MM.1S (cell line): ENCODE measurements around the gene KRT8.

Experiments
- DNase-seq: peaks from one replicate; pipeline ENCODE4 v3.0.0-alpha.2; 2015
- H2AFZ ChIP-seq: fragments of 300-600 bp; sonication (generic); 2 replicates; pipeline ENCODE4 v1.6.0; 2016; ENCODE audit warnings: antibody characterized with exemption, low read length
- H3F3A ChIP-seq: fragments of 300-600 bp; sonication (generic); 2 replicates; pipeline ENCODE4 v1.6.1; 2016; ENCODE audit warnings: mild to moderate bottlenecking, antibody characterized with exemption, low read length, moderate library complexity, mixed read lengths; ENCODE audit not compliant: insufficient read depth
- H3K27ac ChIP-seq: fragments of 300-600 bp; sonication (generic); 2 replicates; pipeline ENCODE4 v1.5.1; 2016; ENCODE audit warnings: mild to moderate bottlenecking, low read length
- H3K27me3 ChIP-seq: fragments of 300-600 bp; sonication (generic); replicated peaks from 2 replicates; pipeline ENCODE4 v1.6.0; 2016; ENCODE audit warnings: low read length; ENCODE audit not compliant: insufficient read depth
- H3K36me3 ChIP-seq: fragments of 300-600 bp; sonication (generic); replicated peaks from 2 replicates; pipeline ENCODE4 v1.6.1; 2016; ENCODE audit warnings: mild to moderate bottlenecking, low read length, mixed read lengths; ENCODE audit not compliant: insufficient read depth
- H3K4me1 ChIP-seq: fragments of 300-600 bp; sonication (generic); 2 replicates; pipeline ENCODE4 v1.6.1; 2016; ENCODE audit warnings: low read length, mixed read lengths
- H3K4me2 ChIP-seq: fragments of 300-600 bp; sonication (generic); 2 replicates; pipeline ENCODE4 v1.6.0; 2016; ENCODE audit warnings: low read depth, low read length
- H3K4me3 ChIP-seq: fragments of 300-600 bp; sonication (generic); 2 replicates; pipeline ENCODE4 v1.5.1; 2016; ENCODE audit warnings: low read length, mixed read lengths
- H3K79me2 ChIP-seq: fragments of 300-600 bp; sonication (generic); 2 replicates; pipeline ENCODE4 v1.6.1; 2016; ENCODE audit warnings: mixed run types, low read length, mixed read lengths
- H3K9ac ChIP-seq: fragments of 300-600 bp; sonication (generic); 2 replicates; pipeline ENCODE4 v1.6.1; 2016; ENCODE audit warnings: low read length, mixed read lengths
- H3K9me2 ChIP-seq: fragments of 300-600 bp; sonication (generic); replicated peaks from 2 replicates; pipeline ENCODE4 v1.6.1; 2016; ENCODE audit warnings: mild to moderate bottlenecking, low read length, mixed read lengths; ENCODE audit not compliant: insufficient read depth
- H3K9me3 ChIP-seq: fragments of 300-600 bp; sonication (generic); replicated peaks from 2 replicates; pipeline ENCODE4 v1.6.1; 2016; ENCODE audit warnings: mild to moderate bottlenecking, low read length, mixed read lengths; ENCODE audit not compliant: insufficient read depth
- H4K20me1 ChIP-seq: fragments of 300-600 bp; sonication (generic); 2 replicates; pipeline ENCODE4 v1.6.1; 2016; ENCODE audit warnings: mild to moderate bottlenecking, low read length, moderate library complexity, mixed read lengths; ENCODE audit not compliant: insufficient read depth
- CTCF ChIP-seq: fragments of 300-600 bp; sonication (generic); IDR thresholded peaks from 2 replicates; pipeline ENCODE4 v1.5.1; 2016; ENCODE audit warnings: antibody characterized with exemption, low read length, mixed read lengths
- EZH2 ChIP-seq: fragments of 300-600 bp; sonication (generic); optimal IDR thresholded peaks from 2 replicates; pipeline ENCODE3; 2017; ENCODE audit warnings: low read depth, mild to moderate bottlenecking, antibody characterized with exemption, low read length, mixed read lengths
- EZH2phosphoT487 ChIP-seq: fragments of 300-600 bp; sonication (generic); IDR thresholded peaks from 2 replicates; pipeline ENCODE4 v1.6.1; 2018; ENCODE audit warnings: antibody characterized with exemption, low read length

Gene KRT8

DNA sequence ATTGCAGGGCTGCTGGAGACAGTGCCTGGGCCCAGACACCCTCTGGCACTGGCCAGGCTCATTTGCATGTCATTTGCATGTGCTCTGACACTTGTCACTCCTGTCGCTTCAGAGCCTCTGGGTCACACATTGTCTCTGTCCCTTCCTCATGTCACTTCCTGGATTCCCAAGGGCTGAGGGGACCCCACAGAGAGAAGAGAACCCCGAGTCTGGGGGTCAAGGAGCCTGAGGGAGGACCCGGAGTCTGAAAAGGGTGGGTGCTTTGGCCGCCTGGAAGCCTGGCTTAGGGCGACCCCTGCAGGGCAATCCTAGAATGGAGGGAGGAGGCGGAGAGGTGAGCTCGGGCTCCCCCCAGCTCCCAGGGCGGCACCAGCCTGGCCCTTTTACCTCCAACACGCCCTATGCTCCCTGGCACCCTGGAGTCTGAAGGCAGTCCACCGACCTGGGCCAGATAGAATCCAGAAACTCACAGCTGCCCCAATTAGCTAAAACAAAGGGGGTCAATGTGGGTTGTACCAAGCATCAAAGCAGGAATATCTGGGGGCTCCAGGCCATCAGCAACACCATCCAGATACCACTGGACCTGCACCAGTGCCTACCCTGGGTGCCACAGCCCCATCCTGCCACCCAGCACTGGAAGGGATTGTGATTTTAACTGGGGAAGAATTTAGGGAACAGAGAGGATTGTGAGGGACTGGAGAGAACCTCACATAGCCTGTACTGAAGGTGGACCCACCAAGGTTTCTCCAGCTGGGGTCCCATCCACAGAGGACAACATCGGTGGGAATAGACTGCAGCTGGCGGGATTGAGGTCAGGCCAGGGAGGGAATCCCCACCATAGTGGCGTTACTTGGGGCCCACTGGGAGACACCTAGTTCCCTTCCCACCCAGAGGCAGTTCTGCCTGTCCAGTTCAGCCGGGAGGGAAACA is 34.2 kb downstream of the KRT8 start:
- no peaks in the 10 kb centered on the region for H3K36me3 ChIP-seq
- peak overlapping the region; percentile 54; the same call in 1 of the 2 replicates for H3K4me2 ChIP-seq
- no peaks in the 10 kb centered on the region for H3K9me3 ChIP-seq
- TF ChIP-seq CTCF (peak; percentile 92), EZH2 (no peak)
- no peaks in the 10 kb centered on the region for H3K79me2 ChIP-seq
- peak; percentile 44 for DNase-seq
- H3K27ac ChIP-seq, result no peak overlapping the region
- no peaks in the 10 kb centered on the region for H3K9me2 ChIP-seq
- H4K20me1 ChIP-seq, result no peaks in the 10 kb centered on the region
- H3K4me3 ChIP-seq, result peak overlapping the region; percentile 21; the same call in 1 of the 2 replicates
- H3K27me3 ChIP-seq, result no peaks in the 10 kb centered on the region
- no peaks in the 10 kb centered on the region for H3F3A ChIP-seq
- H3K9ac ChIP-seq, result no peak overlapping the region
- H3K4me1 ChIP-seq, result 0 out of 2 replicates have a peak, but pooled peaks cover 9% of the 10 kb centered on the region
- H2AFZ ChIP-seq, result peak overlapping the region; percentile 37; the same call in 1 of the 2 replicates

- H3K79me2 ChIP-seq, result no peaks in the 10 kb centered on the region
- no peaks in the 10 kb centered on the region for H3K36me3 ChIP-seq
- H3K4me1 ChIP-seq, result 0 out of 2 replicates have a peak, but pooled peaks cover 4% of the 10 kb centered on the region
- no peak overlapping the region for H3K4me3 ChIP-seq
- H3K9me3 ChIP-seq, result no peaks in the 10 kb centered on the region
- no peak overlapping the region for H3K27ac ChIP-seq
- H2AFZ ChIP-seq, result no peak overlapping the region
- DNase-seq, result no peak
- H3F3A ChIP-seq, result no peaks in the 10 kb centered on the region
- no peak overlapping the region for H3K4me2 ChIP-seq
- H3K9ac ChIP-seq, result no peak overlapping the region
- no peaks in the 10 kb centered on the region for H4K20me1 ChIP-seq
- H3K27me3 ChIP-seq, result no peaks in the 10 kb centered on the region; the same call in 1 of the 2 replicates
- no peaks in the 10 kb centered on the region for H3K9me2 ChIP-seq
- TF ChIP-seq EZH2 (no peak), CTCF (no peak), EZH2phosphoT487 (no peak)
Observed at GRCh38 chr12:52867642-52868041, 37.2 kb downstream of the KRT8 start.

DNA sequence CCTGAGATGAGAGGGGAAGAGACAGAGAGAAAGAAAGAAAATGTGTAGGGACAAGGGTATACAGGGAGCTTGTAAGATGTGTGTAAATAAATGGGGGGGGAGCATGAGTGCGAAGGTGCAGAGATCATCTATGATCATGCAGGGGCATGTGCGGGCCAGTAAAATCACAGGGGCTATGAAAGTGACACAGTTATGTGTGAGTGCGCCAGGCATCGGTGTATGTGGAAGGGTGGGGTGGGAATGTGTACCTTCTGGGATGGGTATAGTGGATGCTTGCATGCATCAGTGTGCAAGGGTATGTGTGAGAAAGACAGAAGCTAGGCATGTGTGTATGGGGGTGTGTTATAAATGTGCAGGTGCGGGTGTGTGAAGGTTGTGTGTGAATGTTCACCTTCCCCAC is 37.7 kb downstream of the KRT8 start:
- no peak overlapping the region for H3K27ac ChIP-seq
- H2AFZ ChIP-seq, result no peak overlapping the region
- no peak for DNase-seq
- H3K4me2 ChIP-seq, result no peak overlapping the region
- H3K36me3 ChIP-seq, result no peaks in the 10 kb centered on the region
- H3K9me2 ChIP-seq, result no peaks in the 10 kb centered on the region
- H4K20me1 ChIP-seq, result no peaks in the 10 kb centered on the region
- H3K4me3 ChIP-seq, result no peak overlapping the region
- H3K9me3 ChIP-seq, result no peaks in the 10 kb centered on the region
- no peak for TF ChIP-seq EZH2phosphoT487
- no peak for TF ChIP-seq CTCF
- TF ChIP-seq EZH2, result no peak
- no peaks in the 10 kb centered on the region for H3K79me2 ChIP-seq
- no peak overlapping the region for H3K9ac ChIP-seq
- 0 out of 2 replicates have a peak, but pooled peaks cover 4% of the 10 kb centered on the region for H3K4me1 ChIP-seq
- no peaks in the 10 kb centered on the region for H3F3A ChIP-seq
- peaks cover under 1% of the 10 kb centered on the region; the same call in 1 of the 2 replicates for H3K27me3 ChIP-seq
